Measurements from ENCODE around the gene PALM3. TPM values are rescaled to one million over a fixed set of nuclear protein-coding genes. Genes with fewer than 3 reads are reported as not detected.
"Not testable (repeated sequence)": the region's sequence is repeated elsewhere in the genome, so short reads cannot be mapped to it uniquely, and the experiment has no call there.

PALM3 gene
- polyA plus RNA-seq, 3 donors, result 0.45 to 9.9 (median 1.9) TPM

- no peak overlapping the region for H3K27ac ChIP-seq (ENCODE audit: low read depth, low read length)
- 95 to 96% (median 95%) methylated on average over 42 to 43 of the region's 43 CpGs for WGBS, 3 donors
Measured at GRCh38 chr19:14070268-14071050, 8.6 kb upstream of the PALM3 start.

GRCh38 chr19:14066134-14066533, 4.3 kb upstream of the PALM3 start:
- WGBS, 3 donors, result 67 to 71% (median 68%) methylated on average over 2 of the region's 2 CpGs
- no peak overlapping the region for H3K27ac ChIP-seq (ENCODE audit: low read depth, low read length)

GRCh38 chr19:14063105-14063504, 1.2 kb upstream of the PALM3 start:
- no peak overlapping the region for H3K27ac ChIP-seq (ENCODE audit: low read depth, low read length)
- 63 to 73% (median 69%) methylated on average over 7 of the region's 7 CpGs for WGBS, 3 donors

GRCh38 chr19:14062558-14062855, 631 bp upstream of the PALM3 start:
- 62 to 89% (median 87%) methylated on average over 5 of the region's 5 CpGs for whole genome bisulfite sequencing, 3 donors
- H3K27ac ChIP-seq (ENCODE audit: low read depth, low read length), result no peak overlapping the region

- no peak overlapping the region for H3K27ac ChIP-seq (ENCODE audit: low read depth, low read length)
- 33 to 54% (median 50%) methylated on average over 9 of the region's 9 CpGs for WGBS, 3 donors
Measured at GRCh38 chr19:14061081-14061749, 661 bp downstream of the PALM3 start.

- no peak overlapping the region for H3K27ac ChIP-seq (ENCODE audit: low read depth, low read length)
- WGBS, 3 donors, result 37 to 57% (median 47%) methylated on average over 8 of the region's 8 CpGs
Measured at GRCh38 chr19:14059652-14060155, 2.2 kb downstream of the PALM3 start.

- H3K27ac ChIP-seq (ENCODE audit: low read depth, low read length), result no peak overlapping the region
- WGBS, 3 donors, result 19 to 43% (median 21%) methylated on average over 13 to 15 of the region's 15 CpGs
Measured at GRCh38 chr19:14059093-14059480, 2.8 kb downstream of the PALM3 start.

- H3K27ac ChIP-seq (ENCODE audit: low read depth, low read length), result no peak overlapping the region
- 23 to 61% (median 25%) methylated on average over 17 of the region's 17 CpGs for WGBS, 3 donors
Measured at GRCh38 chr19:14058182-14059092, 3.4 kb downstream of the PALM3 start.

GRCh38 chr19:14056741-14057356, 5.0 kb downstream of the PALM3 start:
- 34 to 68% (median 39%) methylated on average over 19 of the region's 19 CpGs for WGBS, 3 donors
- H3K27ac ChIP-seq (ENCODE audit: low read depth, low read length), result no peak overlapping the region

GRCh38 chr19:14056069-14056666, 5.7 kb downstream of the PALM3 start:
- WGBS, 3 donors, result 94 to 95% (median 94%) methylated on average over 10 of the region's 10 CpGs
- H3K27ac ChIP-seq (ENCODE audit: low read depth, low read length), result no peak overlapping the region

- 88 to 93% (median 92%) methylated on average over 3 of the region's 3 CpGs for WGBS, 3 donors
- H3K27ac ChIP-seq (ENCODE audit: low read depth, low read length), result no peak overlapping the region
Measured at GRCh38 chr19:14055396-14055795, 6.5 kb downstream of the PALM3 start.

GRCh38 chr19:14054721-14055120, 7.2 kb downstream of the PALM3 start:
- H3K27ac ChIP-seq (ENCODE audit: low read depth, low read length), result no peak overlapping the region
- 46 to 77% (median 60%) methylated on average over 11 of the region's 11 CpGs for WGBS, 3 donors

- no peak overlapping the region for H3K27ac ChIP-seq (ENCODE audit: low read depth, low read length)
- 80 to 85% (median 84%) methylated on average over 6 of the region's 6 CpGs for WGBS, 3 donors
Measured at GRCh38 chr19:14054099-14054498, 7.8 kb downstream of the PALM3 start.

GRCh38 chr19:14053500-14053899, 8.4 kb downstream of the PALM3 start:
- 90 to 95% (median 94%) methylated on average over 11 of the region's 11 CpGs for WGBS, 3 donors
- no peak overlapping the region for H3K27ac ChIP-seq (ENCODE audit: low read depth, low read length)

- H3K27ac ChIP-seq (ENCODE audit: low read depth, low read length), result no peak overlapping the region
- WGBS, 3 donors, result 95 to 100% (median 98%) methylated on average over 3 of the region's 3 CpGs
Measured at GRCh38 chr19:14053032-14053431, 8.8 kb downstream of the PALM3 start.

GRCh38 chr19:14052470-14052869, 9.4 kb downstream of the PALM3 start:
- WGBS, 3 donors, result 85 to 94% (median 88%) methylated on average over 6 of the region's 6 CpGs
- H3K27ac ChIP-seq (ENCODE audit: low read depth, low read length), result no peak overlapping the region

GRCh38 chr19:14051980-14052379, 9.9 kb downstream of the PALM3 start:
- 79 to 86% (median 83%) methylated on average over 8 to 9 of the region's 9 CpGs for WGBS, 3 donors
- H3K27ac ChIP-seq (ENCODE audit: low read depth, low read length), result no peak overlapping the region

- 91 to 95% (median 95%) methylated on average over 11 of the region's 11 CpGs for WGBS, 3 donors
- not testable (repeated sequence) for H3K27ac ChIP-seq (ENCODE audit: low read depth, low read length)
Measured at GRCh38 chr19:14050961-14051360, 10.9 kb downstream of the PALM3 start.

Measured in adipose tissue (tissue), 3 donors.